Liver (tissue), 3 donors: ENCODE results near the gene MAVS.

Source experiments
- CTCF ChIP-seq: fragments of 150-350 bp; IDR thresholded peaks from 2 replicates; pipeline ENCODE4 v1.5.1; 2017; ENCODE audit warnings: improper control_type of control experiment, low read depth, low read length; ENCODE audit not compliant: missing input control
- EGR1 ChIP-seq, 2 donors: IDR thresholded peaks; 2 replicates each; pipeline ENCODE4 v1.6.1; 2016 to 2018; ENCODE audit warnings: antibody characterized with exemption in 2 of 2, low read depth in 2 of 2
- FOXA1 ChIP-seq: IDR thresholded peaks from 2 replicates; pipeline ENCODE4 v1.6.1; 2016; ENCODE audit warnings: antibody characterized with exemption
- JUND ChIP-seq, 2 donors: IDR thresholded peaks; 2 replicates each; pipeline ENCODE4 v1.6.1; 2016; ENCODE audit warnings: antibody characterized with exemption in 2 of 2
- RAD21 ChIP-seq, 2 donors: IDR thresholded peaks; 2 replicates each; pipeline ENCODE4 v1.6.1; 2016; ENCODE audit warnings: antibody characterized with exemption in 2 of 2, mild to moderate bottlenecking in 2 of 2
- REST ChIP-seq: IDR thresholded peaks from 2 replicates; pipeline ENCODE4 v1.6.1; 2016; ENCODE audit warnings: antibody characterized with exemption, mild to moderate bottlenecking
- SP1 ChIP-seq: IDR thresholded peaks from 2 replicates; pipeline ENCODE4 v1.6.1; 2018; ENCODE audit warnings: antibody characterized with exemption, mild to moderate bottlenecking
- TAF1 ChIP-seq: conservative IDR thresholded peaks from 2 replicates; pipeline ENCODE4 v1.6.1; 2016; ENCODE audit warnings: antibody characterized with exemption, mild to moderate bottlenecking
- YY1 ChIP-seq: IDR thresholded peaks from 2 replicates; pipeline ENCODE4 v1.6.1; 2016; ENCODE audit warnings: antibody characterized with exemption, mild to moderate bottlenecking
- ZBTB33 ChIP-seq: IDR thresholded peaks from 2 replicates; pipeline ENCODE4 v1.6.1; 2016; ENCODE audit warnings: antibody characterized with exemption
- donor health status: healthy.
- donor health status: healthy.

- no peak for TF ChIP-seq CTCF
- TF ChIP-seq YY1, result peak; percentile 91
- peak; percentile 91 for TF ChIP-seq SP1
- TF ChIP-seq JUND (IDR thresholded peaks at IDR 0.05), result peak; percentile 98 to 100
- peak; percentile 59 for TF ChIP-seq REST
- peak; percentile 71 for TF ChIP-seq ZBTB33
- TF ChIP-seq FOXA1, result peak; percentile 70
- peak in 1 of 2 donors; percentile 47 for TF ChIP-seq RAD21 (IDR thresholded peaks at IDR 0.05)
- TF ChIP-seq TAF1, result peak; percentile 21
- peak in 1 of 2 donors; percentile 78 for TF ChIP-seq EGR1 (IDR thresholded peaks at IDR 0.05; ENCODE audit: low read depth in 2 of 2)
Observed at GRCh38 chr20:3811467-3812258, 35.0 kb upstream of the MAVS start.
